OCI-LY1 (cell line): Measurements from ENCODE around the gene PKIG.

Experiments
- H2AFZ ChIP-seq: fragments of 200-600 bp; sonication (generic), shearing (Covaris generic); 2 replicates; pipeline ENCODE4 v1.6.0; 2014; ENCODE audit warnings: antibody characterized with exemption, mild to moderate bottlenecking, low read length
- H3F3A ChIP-seq: fragments of 200-600 bp; sonication (generic), shearing (Covaris generic); 2 replicates; pipeline ENCODE4 v1.6.0; 2014; ENCODE audit warnings: mild to moderate bottlenecking, antibody characterized with exemption, low read length, moderate library complexity; ENCODE audit not compliant: insufficient read depth
- H3K27ac ChIP-seq: fragments of 200-600 bp; sonication (generic); 2 replicates; pipeline ENCODE4 v1.5.1; 2014; ENCODE audit warnings: low read length, mixed run types, mild to moderate bottlenecking, low read depth; ENCODE audit not compliant: poor library complexity, severe bottlenecking
- H3K27me3 ChIP-seq: fragments of 200-600 bp; sonication (generic); 2 replicates; pipeline ENCODE4 v1.6.0; 2014; ENCODE audit warnings: antibody characterized with exemption, mild to moderate bottlenecking, low read length, moderate library complexity; ENCODE audit not compliant: insufficient read depth
- H3K36me3 ChIP-seq: fragments of 200-600 bp; sonication (generic); 2 replicates; pipeline ENCODE4 v1.6.1; 2014; ENCODE audit warnings: mild to moderate bottlenecking, antibody characterized with exemption, low read length, moderate library complexity, mixed read lengths; ENCODE audit not compliant: insufficient read depth
- H3K4me1 ChIP-seq: fragments of 200-600 bp; sonication (generic); 2 replicates; pipeline ENCODE4 v1.5.1; 2014; ENCODE audit warnings: mild to moderate bottlenecking, low read length, moderate library complexity; ENCODE audit not compliant: insufficient read depth, severe bottlenecking
- H3K4me2 ChIP-seq: fragments of 200-600 bp; sonication (generic), shearing (Covaris generic); 2 replicates; pipeline ENCODE4 v1.6.1; 2014; ENCODE audit warnings: low read length
- H3K4me3 ChIP-seq: fragments of 200-600 bp; sonication (generic); 2 replicates; pipeline ENCODE4 v1.5.1; 2014; ENCODE audit warnings: low read length, low read depth, mild to moderate bottlenecking, mixed read lengths; ENCODE audit not compliant: poor library complexity, severe bottlenecking
- H3K79me2 ChIP-seq: fragments of 200-600 bp; shearing (Covaris generic); 2 replicates; pipeline ENCODE4 v1.6.1; 2016; ENCODE audit warnings: mixed run types, low read length, mixed read lengths; ENCODE audit not compliant: insufficient read depth
- H3K9ac ChIP-seq: fragments of 200-600 bp; sonication (generic), shearing (Covaris generic); 2 replicates; pipeline ENCODE4 v1.6.1; 2014; ENCODE audit warnings: mild to moderate bottlenecking, low read length, mixed read lengths
- H3K9me2 ChIP-seq: fragments of 200-600 bp; sonication (generic), shearing (Covaris generic); 2 replicates; pipeline ENCODE4 v1.6.1; 2014; ENCODE audit warnings: low read depth, mild to moderate bottlenecking, low read length, mixed read lengths
- H3K9me3 ChIP-seq: fragments of 200-600 bp; shearing (Covaris generic); 2 replicates; pipeline ENCODE4 v1.6.1; 2014; ENCODE audit warnings: low read length, mixed read lengths
- H4K20me1 ChIP-seq: fragments of 200-600 bp; sonication (generic), shearing (Covaris generic); 2 replicates; pipeline ENCODE4 v1.6.0; 2016; ENCODE audit warnings: mild to moderate bottlenecking, low read length; ENCODE audit not compliant: insufficient read depth
- EZH2 ChIP-seq: fragments of 200-600 bp; sonication (generic), shearing (Covaris generic); IDR thresholded peaks from 2 replicates; pipeline ENCODE4 v1.8.0; 2017; ENCODE audit warnings: borderline replicate concordance, mixed run types, mild to moderate bottlenecking, antibody characterized with exemption, low read length, moderate library complexity, mixed read lengths
- TF ChIP-seq, protein P1 (sequence below): fragments of 200-600 bp; sonication (generic), shearing (Covaris generic); IDR thresholded peaks from 2 replicates; pipeline ENCODE4 v1.5.1; 2017; ENCODE audit warnings: mild to moderate bottlenecking, antibody characterized with exemption, low read length, moderate library complexity, mixed read lengths

PKIG gene

DNA sequence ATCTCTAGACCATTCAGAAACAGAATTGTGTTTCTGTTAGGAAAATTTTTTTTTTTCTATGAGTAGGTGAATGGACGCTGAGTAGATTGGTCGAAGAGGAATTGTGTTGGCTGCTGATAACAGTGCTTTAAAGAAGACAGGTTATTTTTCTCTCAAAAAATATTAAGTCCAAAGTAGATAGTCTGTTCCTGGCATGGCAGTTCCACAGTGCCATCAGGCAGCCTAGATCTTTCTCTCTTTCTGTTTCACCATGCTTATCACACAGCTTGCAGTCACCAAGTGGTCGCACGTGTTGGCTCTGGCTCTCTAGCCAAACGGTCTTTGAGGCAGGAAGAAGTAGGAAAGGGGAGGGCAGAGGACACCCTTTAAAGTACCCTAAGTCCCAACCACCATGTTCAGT, 38.1 kb upstream of the PKIG start:
- no peaks in the 10 kb centered on the region for H3K36me3 ChIP-seq
- H3K9me2 ChIP-seq: no peaks in the 10 kb centered on the region
- H2AFZ ChIP-seq: no peak overlapping the region
- no peak for TF ChIP-seq EZH2
- TF ChIP-seq, protein P1, sequence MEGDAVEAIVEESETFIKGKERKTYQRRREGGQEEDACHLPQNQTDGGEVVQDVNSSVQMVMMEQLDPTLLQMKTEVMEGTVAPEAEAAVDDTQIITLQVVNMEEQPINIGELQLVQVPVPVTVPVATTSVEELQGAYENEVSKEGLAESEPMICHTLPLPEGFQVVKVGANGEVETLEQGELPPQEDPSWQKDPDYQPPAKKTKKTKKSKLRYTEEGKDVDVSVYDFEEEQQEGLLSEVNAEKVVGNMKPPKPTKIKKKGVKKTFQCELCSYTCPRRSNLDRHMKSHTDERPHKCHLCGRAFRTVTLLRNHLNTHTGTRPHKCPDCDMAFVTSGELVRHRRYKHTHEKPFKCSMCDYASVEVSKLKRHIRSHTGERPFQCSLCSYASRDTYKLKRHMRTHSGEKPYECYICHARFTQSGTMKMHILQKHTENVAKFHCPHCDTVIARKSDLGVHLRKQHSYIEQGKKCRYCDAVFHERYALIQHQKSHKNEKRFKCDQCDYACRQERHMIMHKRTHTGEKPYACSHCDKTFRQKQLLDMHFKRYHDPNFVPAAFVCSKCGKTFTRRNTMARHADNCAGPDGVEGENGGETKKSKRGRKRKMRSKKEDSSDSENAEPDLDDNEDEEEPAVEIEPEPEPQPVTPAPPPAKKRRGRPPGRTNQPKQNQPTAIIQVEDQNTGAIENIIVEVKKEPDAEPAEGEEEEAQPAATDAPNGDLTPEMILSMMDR: no peak
- no peak overlapping the region for H3K9ac ChIP-seq
- H3K4me2 ChIP-seq: no peak overlapping the region
- H3K9me3 ChIP-seq: no peaks in the 10 kb centered on the region
- no peak overlapping the region for H3K27ac ChIP-seq
- no peak overlapping the region for H3K4me3 ChIP-seq
- no peaks in the 10 kb centered on the region for H3K79me2 ChIP-seq
- no peaks in the 10 kb centered on the region for H3F3A ChIP-seq
- H4K20me1 ChIP-seq: no peaks in the 10 kb centered on the region
- peaks cover 6% of the 10 kb centered on the region for H3K4me1 ChIP-seq
- no peaks in the 10 kb centered on the region for H3K27me3 ChIP-seq

DNA sequence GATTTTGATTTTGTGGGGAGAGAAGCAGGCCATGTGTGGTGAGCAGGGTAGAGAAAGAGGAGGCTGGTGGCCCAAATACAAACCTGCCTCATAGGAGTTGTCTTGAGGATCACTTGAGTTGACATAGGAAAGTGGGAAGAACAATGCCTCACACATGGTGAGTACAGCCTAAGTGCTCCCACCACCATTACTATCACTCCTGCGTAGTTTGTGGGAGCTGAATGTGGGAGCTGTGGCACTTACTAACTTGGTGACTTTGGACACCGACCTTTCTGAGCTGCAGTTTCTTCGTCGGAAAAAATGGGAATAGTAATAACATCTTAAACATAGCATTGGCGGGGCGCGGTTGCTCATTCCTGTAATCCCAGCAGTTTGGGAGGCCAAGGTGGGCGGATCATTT, 35.0 kb upstream of the PKIG start:
- no peaks in the 10 kb centered on the region for H3K79me2 ChIP-seq
- no peaks in the 10 kb centered on the region for H3K36me3 ChIP-seq
- H3F3A ChIP-seq: no peaks in the 10 kb centered on the region
- no peaks in the 10 kb centered on the region for H3K27me3 ChIP-seq
- no peaks in the 10 kb centered on the region for H4K20me1 ChIP-seq
- no peaks in the 10 kb centered on the region for H3K9me2 ChIP-seq
- peaks cover 6% of the 10 kb centered on the region for H3K4me1 ChIP-seq
- no peak overlapping the region for H3K4me2 ChIP-seq
- H3K27ac ChIP-seq: no peak overlapping the region
- no peak overlapping the region for H3K4me3 ChIP-seq
- H3K9me3 ChIP-seq: no peaks in the 10 kb centered on the region
- TF ChIP-seq, protein P1: no peak
- TF ChIP-seq EZH2: no peak
- no peak overlapping the region for H3K9ac ChIP-seq
- no peak overlapping the region for H2AFZ ChIP-seq

DNA sequence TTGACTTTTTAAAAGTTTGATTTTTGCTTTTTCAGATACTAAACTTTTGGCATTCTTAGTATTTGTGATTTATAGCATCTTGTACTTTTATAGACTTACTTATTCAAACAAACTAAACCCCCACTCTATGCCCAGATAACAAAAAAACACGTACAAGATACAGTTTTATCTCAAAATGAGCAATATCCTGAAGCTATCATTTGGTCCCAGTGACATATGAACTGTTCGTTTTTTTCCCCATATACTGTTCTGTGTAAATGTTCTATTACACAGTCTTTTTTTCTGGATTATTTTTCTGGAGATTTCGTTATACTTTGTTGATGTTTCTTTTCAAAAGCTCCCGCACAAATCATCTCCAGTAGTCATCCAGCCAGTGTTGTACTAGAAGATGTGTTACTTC, 33.3 kb upstream of the PKIG start:
- Histone ChIP-seq H3K36me3 (no peaks in the 10 kb centered on the region), H3K4me1 (no peaks in the 10 kb centered on the region), H3K27ac (no peak overlapping the region), H3K9ac (no peak overlapping the region), H3K4me2 (no peak overlapping the region), H3K4me3 (no peak overlapping the region), H3K27me3 (no peaks in the 10 kb centered on the region), H4K20me1 (no peaks in the 10 kb centered on the region), H3F3A (no peaks in the 10 kb centered on the region), H2AFZ (no peak overlapping the region), H3K79me2 (no peaks in the 10 kb centered on the region), H3K9me3 (no peaks in the 10 kb centered on the region), H3K9me2 (no peaks in the 10 kb centered on the region)
- TF ChIP-seq EZH2: no peak
- TF ChIP-seq, protein P1: no peak
